Panc1 (cell line): Measurements from ENCODE around the gene PPP4R1. TPM values are rescaled to one million over a fixed set of nuclear protein-coding genes. Genes with fewer than 3 reads are reported as not detected.

Source experiments
- ATAC-seq: fragments of 200-7000 bp; cut with Tn5 transposase; 2 replicates; pipeline ENCODE4 v1.9.1; 2020; ENCODE audit warnings: mild to moderate bottlenecking, moderate library complexity
- BruUV-seq: library from RNA; stranded (reverse); fragments of 400-500 nt; replicated peaks from 2 replicates; lab custom pipeline; 2021; lab: Mats Ljungman, UMichigan
- CTCF ChIA-PET: fragments of 300-600 bp; sonication (Branson Sonifier 250); formaldehyde crosslinking; loops from one replicate; lab custom pipeline; 2022; ENCODE audit warnings: antibody characterized with exemption; lab: Charles Lee
- POLR2A ChIA-PET: fragments of 300-600 bp; sonication (Branson Sonifier 250); formaldehyde crosslinking; loops from one replicate; lab custom pipeline; 2022; ENCODE audit warnings: antibody characterized with exemption; lab: Charles Lee
- DNase-seq: peaks from one replicate; pipeline ENCODE4 v3.0.0-alpha.2; 2010; ENCODE audit warnings: low read depth, low spot score
- H3K27ac ChIP-seq: 2 replicates; pipeline ENCODE4 v1.5.1; 2011; ENCODE audit warnings: mild to moderate bottlenecking, low read length, inconsistent platforms
- H3K27me3 ChIP-seq: fragments of 200-500 bp; sonication (Bioruptor generic); 2 replicates; pipeline ENCODE4 v1.6.0; 2014; ENCODE audit warnings: low read length, inconsistent platforms; ENCODE audit not compliant: control insufficient read depth, insufficient read depth
- H3K36me3 ChIP-seq: fragments of 200-500 bp; sonication (Bioruptor generic); 2 replicates; pipeline ENCODE4 v1.5.1; 2014; ENCODE audit warnings: inconsistent platforms, mild to moderate bottlenecking, low read length, moderate library complexity; ENCODE audit not compliant: control insufficient read depth, insufficient read depth
- H3K4me1 ChIP-seq: 2 replicates; pipeline ENCODE4 v1.5.1; 2011; ENCODE audit warnings: inconsistent platforms, mild to moderate bottlenecking, low read length, moderate library complexity; ENCODE audit not compliant: control insufficient read depth, insufficient read depth
- H3K4me3 ChIP-seq, 2 experiments: 2 replicates each; pipeline ENCODE4 v1.5.1; 2011 to 2012; ENCODE audit warnings: low read depth in 2 of 2, low read length in 2 of 2, mild to moderate bottlenecking in 2 of 2, inconsistent platforms in 1 of 2, moderate library complexity in 1 of 2
- H3K9me3 ChIP-seq: fragments of 200-500 bp; sonication (Bioruptor generic); 2 replicates; pipeline ENCODE4 v1.5.1; 2014; ENCODE audit warnings: low read depth, mild to moderate bottlenecking, inconsistent platforms, low read length, moderate library complexity; ENCODE audit not compliant: control insufficient read depth, insufficient read depth
- CTCF ChIP-seq: fragments of 450-650 bp; IDR thresholded peaks from 2 replicates; pipeline ENCODE4 v1.5.1; 2017; ENCODE audit warnings: mild to moderate bottlenecking
- POLR2AphosphoS5 ChIP-seq: IDR thresholded peaks from 2 replicates; pipeline ENCODE4 v1.6.1; 2012; ENCODE audit warnings: mild to moderate bottlenecking, low read depth, low read length, moderate library complexity
- REST ChIP-seq, 2 experiments: IDR thresholded peaks; 2 replicates each; pipeline ENCODE4 v1.6.1; 2011 to 2012; ENCODE audit warnings: low read depth in 2 of 2, control low read depth in 1 of 2, low read length in 1 of 2, mild to moderate bottlenecking in 1 of 2, moderate library complexity in 1 of 2; ENCODE audit not compliant: insufficient read depth in 1 of 2
- SIN3A ChIP-seq: IDR thresholded peaks from 2 replicates; pipeline ENCODE4 v1.6.1; 2012; ENCODE audit warnings: low read depth, mild to moderate bottlenecking, low read length, moderate library complexity, borderline replicate concordance; ENCODE audit not compliant: insufficient read depth
- TCF7L2 ChIP-seq: IDR thresholded peaks from 2 replicates; pipeline ENCODE4 v1.6.1; 2011; ENCODE audit warnings: mild to moderate bottlenecking, low read depth, low read length, inconsistent platforms
- in situ Hi-C: cut with HindIII; loops from 2 replicates; pipeline ENCODE4 v1.10.0; 2016; ENCODE audit warnings: low sequenced_read_pairs, low pct_unique_long_range_greater_than_20kb
- intact Hi-C: fragments of 100-400 bp; cut with micrococcal nuclease; formaldehyde crosslinking; loops from one replicate; pipeline ENCODE4 v1.10.0; 2022; ENCODE audit not compliant: unreplicated experiment
- total RNA-seq: library from RNA; stranded (reverse); gene quantifications from one replicate; pipeline ENCODE4 v1.2.1, GENCODE V29; 2021; ENCODE audit not compliant: unreplicated experiment

The PPP4R1 gene
- total RNA-seq, 1 experiment from 2014 or later: 80.6 TPM

- in situ Hi-C loops: no loop called here
- H3K4me3 ChIP-seq: no peak overlapping the region
- H3K9me3 ChIP-seq: no peaks in the 10 kb centered on the region
- DNase-seq (no peak), ATAC-seq (0 out of 2 replicates have a peak, but pooled peaks have one; percentile 42)
- ChIA-PET CTCF (no interaction called here), POLR2A (no interaction called here)
- H3K36me3 ChIP-seq: peaks cover 28% of the 10 kb centered on the region
- TF ChIP-seq CTCF: no peak; the same call in 1 of the 2 replicates
- TF ChIP-seq SIN3A: no peak
- TF ChIP-seq POLR2AphosphoS5: no peak
- no peak for TF ChIP-seq REST (IDR thresholded peaks at IDR 0.05; ENCODE audit: insufficient read depth in 1 of 2, low read depth in 2 of 2, low read length in 1 of 2)
- TF ChIP-seq TCF7L2: no peak
- no peaks in the 10 kb centered on the region for H3K4me1 ChIP-seq
- intact Hi-C loops: no loop called here
- H3K27me3 ChIP-seq: no peaks in the 10 kb centered on the region
- no peak overlapping the region for H3K27ac ChIP-seq
- no TSS peak for BruUV-seq
Observed at GRCh38 chr18:9549405-9549804, 65.0 kb downstream of the PPP4R1 start.

GRCh38 chr18:9547782-9548181 lies 66.6 kb downstream of the PPP4R1 start:
- in situ Hi-C loops: no loop called here
- POLR2A ChIA-PET: no interaction called here

More at GRCh38 chr18:9547782-9548181, 66.6 kb downstream of the PPP4R1 start:
- H3K4me3 ChIP-seq: no peak overlapping the region
- no peak for ATAC-seq
- BruUV-seq: no TSS peak
- no peak for DNase-seq
- CTCF ChIA-PET: no interaction called here
- H3K27ac ChIP-seq: no peak overlapping the region
- peaks cover 19% of the 10 kb centered on the region for H3K36me3 ChIP-seq
- no peak for TF ChIP-seq CTCF
- no peak for TF ChIP-seq SIN3A
- TF ChIP-seq TCF7L2: no peak
- TF ChIP-seq POLR2AphosphoS5: no peak
- TF ChIP-seq REST (IDR thresholded peaks at IDR 0.05; ENCODE audit: insufficient read depth in 1 of 2, low read depth in 2 of 2, low read length in 1 of 2): no peak
- intact Hi-C loops: no loop called here
- no peaks in the 10 kb centered on the region for H3K4me1 ChIP-seq
- H3K27me3 ChIP-seq: no peaks in the 10 kb centered on the region
- H3K9me3 ChIP-seq: no peaks in the 10 kb centered on the region
